B cell (primary cell): ENCODE measurements around the gene AADAT. TPM values are rescaled to one million over a fixed set of nuclear protein-coding genes. Genes with fewer than 3 reads are reported as not detected.

ENCODE experiments used
- ATAC-seq: fragments of 200-7000 bp; cut with Tn5 transposase; one replicate; pipeline ENCODE4 v1.10.0; 2021; ENCODE audit warnings: low read depth, mild to moderate bottlenecking, moderate number of reproducible peaks, moderate library complexity
- CTCF ChIA-PET: fragments of 350-600 bp; sonication (Branson Sonifier 250); formaldehyde crosslinking; loops from one replicate; lab custom pipeline; 2021; ENCODE audit warnings: antibody characterized with exemption, inconsistent platforms; lab: Charles Lee
- POLR2A ChIA-PET: fragments of 350-600 bp; sonication (Branson Sonifier 250); formaldehyde crosslinking; loops from one replicate; lab custom pipeline; 2021; ENCODE audit warnings: antibody characterized with exemption; lab: Charles Lee
- DNase-seq: peaks from one replicate; pipeline ENCODE4 v3.0.0; 2013
- H2AFZ ChIP-seq: 2 replicates; pipeline ENCODE4 v1.6.1; 2012; ENCODE audit warnings: mild to moderate bottlenecking, low read depth, low read length; ENCODE audit not compliant: insufficient read depth, poor library complexity, severe bottlenecking
- H3K27ac ChIP-seq, 2 donors: 1 replicate in 1 of 2; 2 replicates in 1 of 2; pipeline ENCODE4 v1.5.1; 2012 to 2013; ENCODE audit warnings: low read length in 2 of 2, mild to moderate bottlenecking in 2 of 2, moderate library complexity in 1 of 2
- H3K27me3 ChIP-seq, 4 experiments: fragments of 200-600 bp in 1 of 4; sonication (generic) in 1 of 4; replicated peaks in 1 of 4; 1 replicate in 2 of 4; 2 replicates in 2 of 4; pipeline versions ENCODE4 v1.6.1 to v1.7.0; 2013 to 2016; ENCODE audit warnings: low read length in 3 of 4, mild to moderate bottlenecking in 2 of 4, mixed read lengths in 1 of 4, moderate library complexity in 1 of 4; ENCODE audit not compliant: insufficient read depth in 4 of 4, control insufficient read depth in 3 of 4; ENCODE audit errors: control extremely low read depth in 1 of 4
- H3K36me3 ChIP-seq, 2 experiments: replicated peaks in 1 of 2; 1 replicate in 1 of 2; 2 replicates in 1 of 2; pipeline versions ENCODE4 v1.6.1 to v1.7.1; 2013; ENCODE audit warnings: low read length in 1 of 2; ENCODE audit not compliant: insufficient read depth in 2 of 2, control insufficient read depth in 1 of 2; ENCODE audit errors: control extremely low read depth in 1 of 2, extremely low read depth in 1 of 2
- H3K4me1 ChIP-seq, 2 donors: fragments of 200-600 bp in 1 of 2; sonication (generic) in 1 of 2; 1 replicate in 1 of 2; 2 replicates in 1 of 2; pipeline versions ENCODE4 v1.5.1 to v1.6.1; 2013 to 2017; ENCODE audit warnings: low read length in 2 of 2; ENCODE audit not compliant: control insufficient read depth in 2 of 2, insufficient read depth in 2 of 2
- H3K4me2 ChIP-seq: replicated peaks from 2 replicates; pipeline ENCODE3; 2012; ENCODE audit warnings: mild to moderate bottlenecking, low read depth, low read length; ENCODE audit not compliant: poor library complexity, severe bottlenecking
- H3K4me3 ChIP-seq, 5 experiments: fragments of 200-600 bp in 1 of 5; sonication (generic) in 1 of 5; 1 replicate in 3 of 5; 2 replicates in 2 of 5; pipeline versions ENCODE4 v1.5.1 to v1.7.0; 2011 to 2016; ENCODE audit warnings: low read length in 4 of 5, mild to moderate bottlenecking in 4 of 5, low read depth in 2 of 5, control low read depth in 1 of 5, moderate library complexity in 1 of 5; ENCODE audit not compliant: insufficient read depth in 1 of 5; ENCODE audit errors: control extremely low read depth in 1 of 5, extremely low read depth in 1 of 5
- H3K79me2 ChIP-seq: fragments of 200-600 bp; sonication (generic); one replicate; pipeline ENCODE4 v1.6.0; 2016; ENCODE audit warnings: low read length; ENCODE audit not compliant: control insufficient read depth, insufficient read depth
- H3K9ac ChIP-seq: fragments of 200-600 bp; sonication (generic); 2 replicates; pipeline ENCODE4 v1.6.1; 2017; ENCODE audit warnings: mild to moderate bottlenecking, low read length, moderate library complexity
- H3K9me3 ChIP-seq, 3 donors: one replicate each; pipeline versions ENCODE4 v1.6.1 to v1.7.1; 2013; ENCODE audit warnings: low read length in 2 of 3; ENCODE audit not compliant: control insufficient read depth in 2 of 3, insufficient read depth in 1 of 3; ENCODE audit errors: control extremely low read depth in 1 of 3
- H4K20me1 ChIP-seq: 2 replicates; pipeline ENCODE4 v1.6.0; 2012; ENCODE audit warnings: mild to moderate bottlenecking, low read length; ENCODE audit not compliant: insufficient read depth, control insufficient read depth, poor library complexity, severe bottlenecking
- H3K27ac Mint-ChIP-seq: one replicate; pipeline ENCODE4 v1.8.0; 2021; ENCODE audit warnings: mixed read lengths
- H3K27me3 Mint-ChIP-seq: one replicate; pipeline ENCODE4 v1.8.0; 2021; ENCODE audit warnings: mixed read lengths
- H3K4me1 Mint-ChIP-seq: one replicate; pipeline ENCODE4 v1.8.0; 2021; ENCODE audit warnings: mixed read lengths
- H3K4me3 Mint-ChIP-seq: one replicate; pipeline ENCODE4 v1.8.0; 2021; ENCODE audit warnings: mixed read lengths
- H3K9me3 Mint-ChIP-seq: one replicate; pipeline ENCODE4 v1.8.0; 2022; ENCODE audit warnings: mixed read lengths; ENCODE audit not compliant: insufficient read depth
- EZH2 ChIP-seq: IDR thresholded peaks from 2 replicates; pipeline ENCODE4 v1.6.1; 2012; ENCODE audit warnings: borderline replicate concordance, low read depth, mild to moderate bottlenecking, moderate library complexity, low read length; ENCODE audit not compliant: insufficient read depth, poor library complexity, severe bottlenecking
- WGBS: methylation state at CpG from one replicate; pipeline ENCODE4 v1.1.5; 2013; ENCODE audit warnings: missing lambda C conversion rate; ENCODE audit not compliant: insufficient coverage; 5-methylcytosine and 5-hydroxymethylcytosine counted together
- intact Hi-C: fragments of 100-400 bp; cut with micrococcal nuclease; formaldehyde crosslinking; loops from one replicate; pipeline ENCODE4 v1.10.0; 2022
- polyA plus RNA-seq: library from polyadenylated mRNA; depleted of rRNA; stranded (reverse); fragments of >200 nt; gene quantifications from 2 replicates; pipeline ENCODE4 v1.2.3, GENCODE V29; 2012
- total RNA-seq, 2 donors: library from RNA; stranded (reverse); fragments of 120-200 nt in 1 of 2; gene quantifications; 1 replicate in 1 of 2; 2 replicates in 1 of 2; pipeline versions ENCODE4 v1.2.3 to v1.2.4, GENCODE V29; 2013 to 2022
- TF ChIP-seq, protein P1 (sequence below): fragments of 200-600 bp; IDR thresholded peaks from one replicate; pipeline ENCODE4 v1.8.0; 2022; ENCODE audit warnings: antibody characterized with exemption, mild to moderate bottlenecking

Gene AADAT
- total and polyA plus RNA-seq, 2 donors (not counting 1 experiment from before 2014, with no cell fraction given): not detected

DNA sequence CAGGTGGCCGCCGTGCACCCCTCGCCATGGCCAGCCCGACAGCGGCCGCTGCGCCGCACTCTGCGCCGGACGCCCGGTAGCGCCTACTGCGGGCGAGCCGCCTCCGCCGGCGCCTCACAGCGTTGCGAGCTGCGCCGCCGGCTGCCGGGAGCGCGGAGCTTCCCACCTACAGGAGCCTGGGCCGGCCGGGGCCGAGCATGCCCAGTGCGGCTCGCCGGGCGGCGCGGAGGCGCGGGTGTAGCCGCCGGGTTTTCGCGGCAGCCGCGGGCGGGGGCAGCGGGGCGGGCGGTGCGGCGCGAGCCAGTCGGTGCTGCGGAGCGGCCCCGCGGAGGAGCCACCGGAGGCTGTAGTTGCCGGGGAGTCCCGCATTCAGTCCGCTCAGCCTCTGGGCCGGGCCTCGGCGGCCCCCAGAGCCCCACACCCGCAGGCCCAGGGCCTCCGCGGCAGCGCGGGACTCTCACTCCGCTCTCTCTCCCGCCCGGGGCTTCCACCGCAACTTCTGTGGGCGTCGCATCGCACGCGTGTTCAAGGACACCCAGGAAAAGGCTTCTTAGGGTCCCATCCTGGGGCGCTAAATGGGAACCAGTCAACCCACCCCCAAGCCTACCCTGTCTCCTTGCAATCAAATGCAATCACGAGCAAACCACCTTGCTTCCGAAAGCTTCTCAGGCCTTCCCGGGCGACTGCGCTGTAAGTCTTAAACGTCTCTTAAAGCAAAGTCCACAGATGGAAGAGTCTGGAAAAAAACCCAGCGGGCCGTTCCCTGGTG lies 63.3 kb downstream of the AADAT start, which contains the start of gene MFAP3L:
MFAP3L (minus strand) TSS at position 143 of the 769 bp plus-strand sequence. CDS start 20,518 bp downstream, outside the sequence.
- H3K9me3 ChIP-seq: peaks cover 0 to 9% (median 0%) of the 10 kb centered on the region in 3 donors
- CTCF ChIA-PET: interaction anchor here (1.3 kb wide), 1 partner anchor 414 kb away, joined by 3 read pairs; the partner anchor contains the start of gene NEK1

More for the DNA sequence above, 63.3 kb downstream of the AADAT start, which contains the start of gene MFAP3L:
- intact Hi-C loops: loop anchor here (1.0 to 5.0 kb wide), 5 partner anchors 270 to 1546 kb away; partner anchors contain the start of genes DDX60L, HPF1 and NEK1
- Histone ChIP-seq H2AFZ (peak within 1 kb of the TSS; percentile 94), H3K27me3 (peaks cover 0 to 25% (median 8%) of the 10 kb centered on the region in 4 experiments), H3K36me3 (no peaks in the 10 kb centered on the region), H3K4me2 (peak within 1 kb of the TSS; percentile 93), H4K20me1 (no peaks in the 10 kb centered on the region), H3K79me2 (no peaks in the 10 kb centered on the region), H3K27ac (peak within 1 kb of the TSS in 1 of 2 donors; percentile 59), H3K9ac (peak within 1 kb of the TSS; percentile 90), H3K4me3 (peak within 1 kb of the TSS; percentile 52 to 95 (median 81)), H3K4me1 (peaks cover 11 to 16% of the 10 kb centered on the region in 2 donors)
- TF ChIP-seq, protein P1, sequence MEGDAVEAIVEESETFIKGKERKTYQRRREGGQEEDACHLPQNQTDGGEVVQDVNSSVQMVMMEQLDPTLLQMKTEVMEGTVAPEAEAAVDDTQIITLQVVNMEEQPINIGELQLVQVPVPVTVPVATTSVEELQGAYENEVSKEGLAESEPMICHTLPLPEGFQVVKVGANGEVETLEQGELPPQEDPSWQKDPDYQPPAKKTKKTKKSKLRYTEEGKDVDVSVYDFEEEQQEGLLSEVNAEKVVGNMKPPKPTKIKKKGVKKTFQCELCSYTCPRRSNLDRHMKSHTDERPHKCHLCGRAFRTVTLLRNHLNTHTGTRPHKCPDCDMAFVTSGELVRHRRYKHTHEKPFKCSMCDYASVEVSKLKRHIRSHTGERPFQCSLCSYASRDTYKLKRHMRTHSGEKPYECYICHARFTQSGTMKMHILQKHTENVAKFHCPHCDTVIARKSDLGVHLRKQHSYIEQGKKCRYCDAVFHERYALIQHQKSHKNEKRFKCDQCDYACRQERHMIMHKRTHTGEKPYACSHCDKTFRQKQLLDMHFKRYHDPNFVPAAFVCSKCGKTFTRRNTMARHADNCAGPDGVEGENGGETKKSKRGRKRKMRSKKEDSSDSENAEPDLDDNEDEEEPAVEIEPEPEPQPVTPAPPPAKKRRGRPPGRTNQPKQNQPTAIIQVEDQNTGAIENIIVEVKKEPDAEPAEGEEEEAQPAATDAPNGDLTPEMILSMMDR: no peak
- no peak for TF ChIP-seq EZH2
- Mint-ChIP-seq H3K27me3 (peaks cover 26% of the 10 kb centered on the region), H3K4me1 (peaks cover 12% of the 10 kb centered on the region), H3K27ac (peak within 1 kb of the TSS; percentile 83), H3K4me3 (peak within 1 kb of the TSS; percentile 93), H3K9me3 (no peaks in the 10 kb centered on the region)
- DNase-seq (peak; percentile 87), ATAC-seq (peak; percentile 78)
- POLR2A ChIA-PET: interaction anchor here (0.7 to 1.5 kb wide), 3 partner anchors 368 to 1016 kb away, joined by 3 to 4 read pairs (median 3); partner anchors contain the start of genes CBR4 and NEK1
- under 1% methylated on average over 83 of the region's 86 CpGs for WGBS
